ENCODE results near the gene KRT10. TPM values are rescaled to one million over a fixed set of nuclear protein-coding genes. Genes with fewer than 3 reads are reported as not detected.

KRT10 gene
- total and polyA plus RNA-seq, 9 of the 15 experiments (the other 6 are each of a cell fraction or from before 2014, with no cell fraction given), result 47.0 to 179 (median 76.2) TPM

GRCh38 chr17:40820228-40820838 lies 2.1 kb downstream of the KRT10 start:
- 2% methylated on average over 9 of the region's 9 CpGs for WGBS (ENCODE audit: insufficient coverage, low coverage, missing lambda C conversion rate)
- FAIRE-seq (peak; percentile 35), ATAC-seq (peak; percentile 68), DNase-seq (ENCODE audit: extremely low read depth in 1 of 4, low spot score in 3 of 4) (peak in 2 of 4 experiments; percentile 36 to 70)
- Histone ChIP-seq H2AFZ (ENCODE audit: low read depth, low read length) (peak overlapping the region; percentile 35; the same call in 1 of the 2 replicates), H3K27ac (ENCODE audit: extremely low read depth, low read depth, low read length) (peak overlapping the region; percentile 99), H3K36me3 (ENCODE audit: control insufficient read depth, insufficient read depth, low read length) (peaks cover 34% of the 10 kb centered on the region), H4K20me1 (replicated peaks; ENCODE audit: control insufficient read depth, insufficient read depth, low read length) (no peaks in the 10 kb centered on the region), H3K9me3 (replicated peaks; ENCODE audit: control insufficient read depth, insufficient read depth, low read depth, low read length) (no peaks in the 10 kb centered on the region), H3K4me3 (peak overlapping the region; percentile 67), H3K79me2 (ENCODE audit: control insufficient read depth, insufficient read depth, low read length) (peaks cover 75% of the 10 kb centered on the region), H3K4me1 (replicated peaks in 1 of 2; ENCODE audit: control insufficient read depth in 2 of 2, insufficient read depth in 2 of 2, low read length in 2 of 2) (peaks cover 18 to 39% of the 10 kb centered on the region in 2 experiments), H3K27me3 (ENCODE audit: control insufficient read depth in 2 of 2, insufficient read depth in 2 of 2, low read length in 2 of 2) (no peaks in the 10 kb centered on the region), H3K9ac (ENCODE audit: insufficient read depth in 1 of 2, low read depth in 2 of 2, low read length in 2 of 2) (peak overlapping the region; percentile 84 to 97), H3K9me1 (ENCODE audit: control insufficient read depth, insufficient read depth, low read length) (peaks cover 5% of the 10 kb centered on the region), H3K4me2 (ENCODE audit: insufficient read depth, low read length) (peak overlapping the region; percentile 92)
- POLR2A ChIA-PET, result interaction anchor here (0.8 to 2.0 kb wide), 4 partner anchors 7 to 828 kb away, joined by 3 to 14 read pairs (median 4); no protein-coding TSS in a partner anchor
- intact Hi-C loops (cut with micrococcal nuclease) (loop anchor here (1.0 kb wide), 1 partner anchor 8 kb away; no protein-coding TSS in a partner anchor), in situ Hi-C loops (cut with MboI) (no loop called here)
- no TSS peak for BruUV-seq (replicated peaks)
- CTCF ChIA-PET (ENCODE audit: low intra/inter-chr PET ratio), result no interaction called here
- TF ChIP-seq SMARCE1 (IDR thresholded peaks at IDR 0.05) (no peak), MEIS2 (IDR thresholded peaks at IDR 0.05; ENCODE audit: partially characterized antibody) (peak; percentile 76), FOXA3 (CRISPR knock-in tag; conservative IDR thresholded peaks at IDR 0.05 in 1 of 2, IDR thresholded peaks at IDR 0.05 in 1 of 2) (0 out of 4 replicates have a peak, but pooled peaks of 1 of the 2 experiments have one; percentile 17), PKNOX1 (IDR thresholded peaks at IDR 0.05) (peak; percentile 46; the same call in 1 of the 2 replicates), ZNF175 (CRISPR knock-in tag; IDR thresholded peaks at IDR 0.05; ENCODE audit: low read depth) (peak; percentile 20; the same call in 1 of the 2 replicates), ZNF23 (CRISPR knock-in tag; IDR thresholded peaks at IDR 0.05) (no peak), CREM (IDR thresholded peaks at IDR 0.05; ENCODE audit: low read depth) (0 out of 2 replicates have a peak, but pooled peaks have one; percentile 31), L3MBTL2 (IDR thresholded peaks at IDR 0.05) (peak; percentile 51; the same call in 1 of the 2 replicates), SUPT5H (IDR thresholded peaks at IDR 0.05) (peak; percentile 8; the same call in 1 of the 2 replicates)
